Caco-2 (cell line): ENCODE data around the gene ADAMTS4. TPM values are rescaled to one million over a fixed set of nuclear protein-coding genes. Genes with fewer than 3 reads are reported as not detected.

Source experiments
- BruUV-seq: library from RNA; stranded (reverse); fragments of 400-500 nt; replicated peaks from 2 replicates; lab custom pipeline; 2021; lab: Mats Ljungman, UMichigan
- CTCF ChIA-PET: fragments of 300-600 bp; sonication (Branson Sonifier 250); formaldehyde crosslinking; loops from one replicate; lab custom pipeline; 2022; ENCODE audit warnings: antibody characterized with exemption; lab: Charles Lee
- POLR2A ChIA-PET: fragments of 300-600 bp; sonication (Branson Sonifier 250); formaldehyde crosslinking; loops from one replicate; lab custom pipeline; 2022; ENCODE audit warnings: antibody characterized with exemption; lab: Charles Lee
- DNase-seq, 2 experiments: peaks; one replicate each; pipeline versions ENCODE4 v3.0.0 to v3.0.0-alpha.2; 2020 to 2022
- H3K27me3 ChIP-seq: replicated peaks from 2 replicates; pipeline ENCODE4 v1.6.0; 2011; ENCODE audit warnings: low read length; ENCODE audit not compliant: control insufficient read depth, insufficient read depth
- H3K36me3 ChIP-seq: 2 replicates; pipeline ENCODE4 v1.5.1; 2011; ENCODE audit warnings: low read length; ENCODE audit not compliant: control insufficient read depth, insufficient read depth
- H3K4me1 ChIP-seq: fragments of 250-450 bp; sonication (Bioruptor Pico); 2 replicates; pipeline ENCODE4 v1.5.1; 2020; ENCODE audit warnings: mild to moderate bottlenecking
- H3K4me3 ChIP-seq: 2 replicates; pipeline ENCODE4 v1.5.1; 2011; ENCODE audit warnings: low read depth, mild to moderate bottlenecking, control low read depth, low read length
- H3K9me3 ChIP-seq: fragments of 250-450 bp; sonication (Bioruptor Pico); 2 replicates; pipeline ENCODE4 v1.5.1; 2020; ENCODE audit warnings: mild to moderate bottlenecking, moderate library complexity
- H3K27ac Mint-ChIP-seq: one replicate; pipeline ENCODE4 v1.8.0; 2022; ENCODE audit warnings: mixed read lengths; ENCODE audit not compliant: unreplicated experiment
- H3K27me3 Mint-ChIP-seq: one replicate; pipeline ENCODE4 v1.8.0; 2022; ENCODE audit warnings: mixed read lengths; ENCODE audit not compliant: insufficient read depth, unreplicated experiment
- H3K36me3 Mint-ChIP-seq: one replicate; pipeline ENCODE4 v1.8.0; 2022; ENCODE audit warnings: mild to moderate bottlenecking, mixed read lengths; ENCODE audit not compliant: insufficient read depth, unreplicated experiment
- H3K4me1 Mint-ChIP-seq: one replicate; pipeline ENCODE4 v1.8.0; 2022; ENCODE audit warnings: low read depth, mixed read lengths; ENCODE audit not compliant: unreplicated experiment
- H3K4me3 Mint-ChIP-seq: one replicate; pipeline ENCODE4 v1.8.0; 2022; ENCODE audit warnings: mild to moderate bottlenecking, moderate library complexity, mixed read lengths; ENCODE audit not compliant: unreplicated experiment
- H3K9me3 Mint-ChIP-seq: one replicate; pipeline ENCODE4 v1.8.0; 2022; ENCODE audit warnings: mixed read lengths; ENCODE audit not compliant: unreplicated experiment
- intact Hi-C: fragments of 100-400 bp; cut with micrococcal nuclease; formaldehyde crosslinking; loops from one replicate; pipeline ENCODE4 v1.10.0; 2022; ENCODE audit not compliant: unreplicated experiment
- total RNA-seq: library from RNA; stranded (reverse); gene quantifications from 2 replicates; pipeline ENCODE4 v1.2.3, GENCODE V29; 2022
- TF ChIP-seq, protein P1 (sequence below), 2 experiments: fragments of 200-600 bp in 1 of 2; IDR thresholded peaks; 1 replicate in 1 of 2; 2 replicates in 1 of 2; pipeline versions ENCODE4 v1.5.1 to v1.8.0; 2011 to 2022; ENCODE audit warnings: antibody characterized with exemption in 1 of 2, control low read depth in 1 of 2, inconsistent platforms in 1 of 2, low read depth in 1 of 2, low read length in 1 of 2, mild to moderate bottlenecking in 1 of 2, moderate library complexity in 1 of 2; ENCODE audit not compliant: insufficient read depth in 1 of 2, severe bottlenecking in 1 of 2, unreplicated experiment in 1 of 2

Gene ADAMTS4
- total RNA-seq, 1 experiment from 2014 or later, result 0.32 TPM

DNA sequence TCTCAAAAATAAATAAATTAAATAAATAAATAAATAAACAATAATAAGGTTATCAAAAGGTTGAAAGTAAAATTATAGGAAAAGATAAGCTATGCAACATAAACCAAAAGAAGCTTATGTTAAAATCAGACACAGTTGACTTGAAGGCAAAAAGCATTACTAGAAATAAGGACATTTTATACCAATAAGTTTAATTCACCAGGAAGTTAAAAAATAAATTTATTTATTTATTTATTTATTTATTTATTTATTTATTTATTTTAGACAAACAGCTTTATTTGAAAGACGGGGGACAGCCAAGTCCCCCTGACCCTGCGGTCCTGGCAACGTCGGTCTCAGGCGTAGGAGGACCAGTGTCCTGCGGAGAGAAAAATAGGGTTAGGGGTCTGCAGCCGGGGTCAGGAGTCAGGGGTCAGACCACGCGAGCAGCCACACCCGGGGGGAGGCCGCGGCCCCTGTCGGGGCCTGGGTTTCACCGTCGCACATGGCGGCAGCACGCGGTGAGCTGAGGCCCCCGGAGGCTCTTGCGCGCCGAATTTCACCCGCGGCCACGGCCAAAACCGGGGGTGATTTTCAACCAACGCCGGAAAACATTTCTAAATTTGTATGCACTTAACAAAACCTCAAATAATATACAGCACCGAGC lies 58.0 kb downstream of the ADAMTS4 start:
- Mint-ChIP-seq H3K4me1 (peaks cover 17% of the 10 kb centered on the region), H3K9me3 (no peaks in the 10 kb centered on the region), H3K27ac (no peak overlapping the region), H3K27me3 (no peaks in the 10 kb centered on the region), H3K4me3 (no peak overlapping the region), H3K36me3 (no peaks in the 10 kb centered on the region)
- intact Hi-C loops, result loop anchor here (1.0 kb wide), 1 partner anchor 144 kb away; no protein-coding TSS in a partner anchor
- DNase-seq, result no peak
- H3K36me3 ChIP-seq, result no peaks in the 10 kb centered on the region
- no peaks in the 10 kb centered on the region for H3K4me1 ChIP-seq
- BruUV-seq, result no TSS peak
- H3K4me3 ChIP-seq, result no peak overlapping the region
- H3K9me3 ChIP-seq, result no peaks in the 10 kb centered on the region
- POLR2A ChIA-PET, result interaction anchor here (0.5 to 1.1 kb wide), 2 partner anchors 8 to 100 kb away, joined by 4 to 7 read pairs; partner anchors contain the start of gene DEDD
- CTCF ChIA-PET, result no interaction called here
- H3K27me3 ChIP-seq, result no peaks in the 10 kb centered on the region
- TF ChIP-seq, protein P1, sequence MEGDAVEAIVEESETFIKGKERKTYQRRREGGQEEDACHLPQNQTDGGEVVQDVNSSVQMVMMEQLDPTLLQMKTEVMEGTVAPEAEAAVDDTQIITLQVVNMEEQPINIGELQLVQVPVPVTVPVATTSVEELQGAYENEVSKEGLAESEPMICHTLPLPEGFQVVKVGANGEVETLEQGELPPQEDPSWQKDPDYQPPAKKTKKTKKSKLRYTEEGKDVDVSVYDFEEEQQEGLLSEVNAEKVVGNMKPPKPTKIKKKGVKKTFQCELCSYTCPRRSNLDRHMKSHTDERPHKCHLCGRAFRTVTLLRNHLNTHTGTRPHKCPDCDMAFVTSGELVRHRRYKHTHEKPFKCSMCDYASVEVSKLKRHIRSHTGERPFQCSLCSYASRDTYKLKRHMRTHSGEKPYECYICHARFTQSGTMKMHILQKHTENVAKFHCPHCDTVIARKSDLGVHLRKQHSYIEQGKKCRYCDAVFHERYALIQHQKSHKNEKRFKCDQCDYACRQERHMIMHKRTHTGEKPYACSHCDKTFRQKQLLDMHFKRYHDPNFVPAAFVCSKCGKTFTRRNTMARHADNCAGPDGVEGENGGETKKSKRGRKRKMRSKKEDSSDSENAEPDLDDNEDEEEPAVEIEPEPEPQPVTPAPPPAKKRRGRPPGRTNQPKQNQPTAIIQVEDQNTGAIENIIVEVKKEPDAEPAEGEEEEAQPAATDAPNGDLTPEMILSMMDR (IDR thresholded peaks at IDR 0.05; ENCODE audit: insufficient read depth in 1 of 2, low read depth in 1 of 2, low read length in 1 of 2, severe bottlenecking in 1 of 2, unreplicated experiment in 1 of 2), result no peak

DNA sequence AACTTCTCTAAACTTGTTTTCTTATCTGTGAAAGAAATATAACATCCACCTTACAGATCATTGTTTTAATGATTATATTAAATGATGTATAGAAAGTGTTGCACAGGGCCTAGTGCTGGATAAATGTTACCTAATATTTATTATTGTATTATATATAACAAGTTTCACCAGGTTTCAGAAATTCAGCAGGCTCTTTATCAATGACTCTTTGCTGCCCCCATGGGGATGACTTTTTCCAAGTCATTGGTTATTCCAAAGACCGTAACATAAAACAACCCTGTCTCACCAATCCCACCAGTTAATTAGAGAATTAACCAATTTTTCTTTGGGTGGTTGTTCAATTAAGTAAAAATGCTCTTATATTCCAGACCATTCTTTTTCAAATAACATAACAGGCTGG lies 59.1 kb downstream of the ADAMTS4 start:
- H3K4me1 ChIP-seq, result no peaks in the 10 kb centered on the region
- H3K27ac Mint-ChIP-seq, result no peak overlapping the region
- DNase-seq, result peak in 1 of 2 experiments; percentile 71
- no peaks in the 10 kb centered on the region for H3K27me3 ChIP-seq
- no peaks in the 10 kb centered on the region for H3K36me3 ChIP-seq
- TF ChIP-seq, protein P1 (IDR thresholded peaks at IDR 0.05; ENCODE audit: insufficient read depth in 1 of 2, low read depth in 1 of 2, low read length in 1 of 2, severe bottlenecking in 1 of 2, unreplicated experiment in 1 of 2), result peak; percentile 52 to 54
- BruUV-seq, result no TSS peak
- H3K27me3 Mint-ChIP-seq, result no peaks in the 10 kb centered on the region
- H3K36me3 Mint-ChIP-seq, result no peaks in the 10 kb centered on the region
- H3K4me3 ChIP-seq, result no peak overlapping the region
- ChIA-PET POLR2A (no interaction called here), CTCF (interaction anchor here (0.6 kb wide), 1 partner anchor 146 kb away, joined by 8 read pairs; no protein-coding TSS in a partner anchor)
- H3K4me3 Mint-ChIP-seq, result no peak overlapping the region
- intact Hi-C loops, result loop anchor here (1.0 kb wide), 3 partner anchors 41 to 142 kb away; partner anchors contain the start of gene KLHDC9
- H3K9me3 Mint-ChIP-seq, result no peaks in the 10 kb centered on the region
- H3K4me1 Mint-ChIP-seq, result peaks cover 17% of the 10 kb centered on the region
- no peaks in the 10 kb centered on the region for H3K9me3 ChIP-seq

- H3K27me3 ChIP-seq, result no peaks in the 10 kb centered on the region
- no TSS peak for BruUV-seq
- TF ChIP-seq, protein P1 (IDR thresholded peaks at IDR 0.05; ENCODE audit: insufficient read depth in 1 of 2, low read depth in 1 of 2, low read length in 1 of 2, severe bottlenecking in 1 of 2, unreplicated experiment in 1 of 2), result no peak
- no peaks in the 10 kb centered on the region for H3K9me3 Mint-ChIP-seq
- CTCF ChIA-PET, result interaction anchor here (0.6 kb wide), 2 partner anchors 82 to 199 kb away, joined by 3 read pairs; no protein-coding TSS in a partner anchor
- intact Hi-C loops, result no loop called here
- H3K27me3 Mint-ChIP-seq, result no peaks in the 10 kb centered on the region
- peaks cover 17% of the 10 kb centered on the region for H3K4me1 Mint-ChIP-seq
- no peak overlapping the region for H3K27ac Mint-ChIP-seq
- H3K36me3 ChIP-seq, result no peaks in the 10 kb centered on the region; the same call in 1 of the 2 replicates
- H3K4me3 ChIP-seq, result no peak overlapping the region
- no peaks in the 10 kb centered on the region for H3K4me1 ChIP-seq
- DNase-seq, result no peak
- no peak overlapping the region for H3K4me3 Mint-ChIP-seq
- H3K36me3 Mint-ChIP-seq, result no peaks in the 10 kb centered on the region
- POLR2A ChIA-PET, result interaction anchor here (1.1 kb wide), 1 partner anchor 17 kb away, joined by 3 read pairs; no protein-coding TSS in a partner anchor
- H3K9me3 ChIP-seq, result no peaks in the 10 kb centered on the region
Measured at GRCh38 chr1:161138431-161138830, 60.4 kb downstream of the ADAMTS4 start.
